Adrenal gland (tissue), 12 donors: ENCODE data around the gene SUB1. TPM values are rescaled to one million over a fixed set of nuclear protein-coding genes. Genes with fewer than 3 reads are reported as not detected.

Experiments used
- DNase-seq, 7 donors: peaks; one replicate each; pipeline ENCODE4 v3.0.0-alpha.2; 2019 to 2020
- H3K27ac ChIP-seq, 5 donors: fragments of 200-600 bp; sonication (generic) in 4 of 5; 1 replicate in 3 of 5; 2 replicates in 2 of 5; pipeline versions ENCODE4 v1.5.1 to v1.8.0; 2016 to 2020; ENCODE audit warnings: mild to moderate bottlenecking in 1 of 5
- H3K27me3 ChIP-seq: fragments of 200-600 bp; 2 replicates; pipeline ENCODE4 v1.8.0; 2021
- H3K36me3 ChIP-seq, 2 donors: fragments of 200-600 bp; replicated peaks in 1 of 2; 1 replicate in 1 of 2; 2 replicates in 1 of 2; pipeline versions ENCODE4 v1.5.1 to v1.8.0; 2018 to 2022
- H3K4me1 ChIP-seq, 2 donors: fragments of 200-600 bp; replicated peaks in 1 of 2; 1 replicate in 1 of 2; 2 replicates in 1 of 2; pipeline versions ENCODE4 v1.5.1 to v1.8.0; 2018 to 2021
- H3K4me3 ChIP-seq, 4 donors: fragments of 200-600 bp; sonication (generic) in 3 of 4; one replicate each; pipeline ENCODE4 v1.5.1; 2016 to 2018
- H3K9me3 ChIP-seq, 3 donors: fragments of 200-600 bp; sonication (generic) in 1 of 3; replicated peaks in 1 of 3; 1 replicate in 2 of 3; 2 replicates in 1 of 3; pipeline versions ENCODE4 v1.5.1 to v1.8.0; 2016 to 2021
- CTCF ChIP-seq, 6 experiments: fragments of 450-650 bp in 4 of 6; fragments of 200-600 bp in 2 of 6; sonication (generic) in 1 of 6; IDR thresholded peaks; 1 replicate in 5 of 6; 2 replicates in 1 of 6; pipeline versions ENCODE4 v1.5.1 to v1.8.0; 2016 to 2021; ENCODE audit warnings: antibody characterized with exemption in 6 of 6, mild to moderate bottlenecking in 2 of 6, moderate library complexity in 1 of 6
- POLR2A ChIP-seq, 2 donors: fragments of 450-650 bp; IDR thresholded peaks; one replicate each; pipeline ENCODE4 v1.6.1; 2017; ENCODE audit warnings: antibody characterized with exemption in 2 of 2, mild to moderate bottlenecking in 2 of 2, moderate library complexity in 1 of 2
- WGBS, 4 donors: extraction: QIAGEN DNeasy Blood & Tissue Kit in 2 of 4; methylation state at CpG; one replicate each; pipeline versions ENCODE4 v1.1.5 to v1.1.7; 2013 to 2017; 5-methylcytosine and 5-hydroxymethylcytosine counted together
- intact Hi-C, 2 donors: fragments of 100-400 bp; cut with DNase I; formaldehyde crosslinking; loops; one replicate each; pipeline versions ENCODE4 v1.14.1 to v1.15.0; 2022 to 2023
- polyA plus RNA-seq, 3 donors: library from polyadenylated mRNA; stranded (reverse); fragments of 200-250 nt in 2 of 3; fragments of 350-450 nt in 1 of 3; fragmentation: Illumina TruSeq in 1 of 3; extraction: RNeasy Lipid Tissue Mini Kit (QIAGEN cat#74804) in 1 of 3; gene quantifications; one replicate each; pipeline ENCODE4 v1.2.3, GENCODE V29; 2013 to 2014
- total RNA-seq, 9 donors: library from RNA; depleted of rRNA in 4 of 9; stranded (reverse); fragments of >200 nt in 4 of 9; fragments of 120-200 nt in 1 of 9; fragmentation: NEBNext Ultra II Directional in 1 of 9; extraction: Animal tissue kit (Norgen Biotek cat#: 25700) in 1 of 9; gene quantifications; one replicate each; pipeline versions ENCODE4 v1.1.0 to v1.2.4, GENCODE V29; 2013 to 2023
- donor health status: healthy with polysubstance abuse.
- donor health status: Bipolar disorder and iron deficiency.
- donor health status: DM: yes; HTN: yes; CAD: no.
- donor health status: DM: no; HTN: no; CAD: no.
- donor health status: DM: no; HTN: no; CAD: no.
- donor health status: DM: yes; HTN: yes; CAD: no.

The SUB1 gene
- total and polyA plus RNA-seq, 12 donors, result 48.1 to 439 (median 166) TPM

GRCh38 chr5:32583582-32584232 is 1.6 kb upstream of the SUB1 start:
- H3K36me3 ChIP-seq, result peaks cover 0 to 6% of the 10 kb centered on the region in 2 donors
- WGBS, 4 donors, result 82 to 86% (median 83%) methylated on average over 16 of the region's 16 CpGs
- peaks cover 11 to 38% of the 10 kb centered on the region in 2 donors for H3K4me1 ChIP-seq
- TF ChIP-seq CTCF (IDR thresholded peaks at IDR 0.05) (no peak), POLR2A (IDR thresholded peaks at IDR 0.05) (no peak)
- no peaks in the 10 kb centered on the region for H3K27me3 ChIP-seq
- no peak overlapping the region for H3K27ac ChIP-seq
- intact Hi-C loops, result no loop called here
- H3K9me3 ChIP-seq, result no peaks in the 10 kb centered on the region
- no peak overlapping the region for H3K4me3 ChIP-seq
- DNase-seq, result no peak

- intact Hi-C loops, result loop anchor here in 1 of 2 donors (5.0 kb wide), 1 partner anchor 97 kb away; no protein-coding TSS in a partner anchor
- WGBS, 4 donors, result 74 to 81% (median 76%) methylated on average over 6 of the region's 6 CpGs
Observed at GRCh38 chr5:32584646-32585045, 711 bp upstream of the SUB1 start.

GRCh38 chr5:32585122-32585445 is 273 bp upstream of the SUB1 start:
- 26 to 31% (median 29%) methylated on average over 8 of the region's 8 CpGs for WGBS, 4 donors
- H3K36me3 ChIP-seq, result peaks cover 0 to 17% of the 10 kb centered on the region in 2 donors
- H3K27ac ChIP-seq, result peak overlapping the region in 4 of 5 donors; percentile 99 to 100 (median 100)
- no peak for DNase-seq
- H3K4me1 ChIP-seq, result peaks cover 11 to 38% of the 10 kb centered on the region in 2 donors
- H3K27me3 ChIP-seq, result no peaks in the 10 kb centered on the region
- H3K9me3 ChIP-seq, result no peaks in the 10 kb centered on the region
- peak overlapping the region in 2 of 4 donors; percentile 89 to 91 for H3K4me3 ChIP-seq
- intact Hi-C loops, result loop anchor here in 1 of 2 donors (5.0 kb wide), 1 partner anchor 98 kb away; no protein-coding TSS in a partner anchor
- TF ChIP-seq POLR2A (IDR thresholded peaks at IDR 0.05) (no peak), CTCF (IDR thresholded peaks at IDR 0.05) (no peak)

More at GRCh38 chr5:32584646-32585045, 711 bp upstream of the SUB1 start:
- Histone ChIP-seq H3K9me3 (no peaks in the 10 kb centered on the region), H3K27ac (no peak overlapping the region), H3K27me3 (no peaks in the 10 kb centered on the region), H3K4me3 (no peak overlapping the region), H3K36me3 (peaks cover 0 to 14% of the 10 kb centered on the region in 2 donors), H3K4me1 (peaks cover 11 to 38% of the 10 kb centered on the region in 2 donors)
- DNase-seq, result no peak
- no peak for TF ChIP-seq CTCF (IDR thresholded peaks at IDR 0.05)
- TF ChIP-seq POLR2A (IDR thresholded peaks at IDR 0.05), result no peak

- TF ChIP-seq POLR2A (IDR thresholded peaks at IDR 0.05), result no peak
- no peak for TF ChIP-seq CTCF (IDR thresholded peaks at IDR 0.05)
- no peak for DNase-seq
- Histone ChIP-seq H3K27ac (peak overlapping the region; percentile 95 to 100 (median 99)), H3K4me1 (peaks cover 11 to 38% of the 10 kb centered on the region in 2 donors), H3K36me3 (peaks cover 0 to 17% of the 10 kb centered on the region in 2 donors), H3K4me3 (peak overlapping the region; percentile 35 to 96 (median 90)), H3K9me3 (no peaks in the 10 kb centered on the region), H3K27me3 (no peaks in the 10 kb centered on the region)
- intact Hi-C loops, result loop anchor here in 1 of 2 donors (5.0 kb wide), 1 partner anchor 99 kb away; no protein-coding TSS in a partner anchor
- WGBS, 4 donors, result 0 to 1% (median 1%) methylated on average over 6 of the region's 6 CpGs
Observed at GRCh38 chr5:32586276-32586599, 881 bp downstream of the SUB1 start.
